ENCODE results near the gene RNF115. TPM values are rescaled to one million over a fixed set of nuclear protein-coding genes. Genes with fewer than 3 reads are reported as not detected.

Gene RNF115
- total RNA-seq, 1 experiment from 2014 or later: 9.5 TPM

DNA sequence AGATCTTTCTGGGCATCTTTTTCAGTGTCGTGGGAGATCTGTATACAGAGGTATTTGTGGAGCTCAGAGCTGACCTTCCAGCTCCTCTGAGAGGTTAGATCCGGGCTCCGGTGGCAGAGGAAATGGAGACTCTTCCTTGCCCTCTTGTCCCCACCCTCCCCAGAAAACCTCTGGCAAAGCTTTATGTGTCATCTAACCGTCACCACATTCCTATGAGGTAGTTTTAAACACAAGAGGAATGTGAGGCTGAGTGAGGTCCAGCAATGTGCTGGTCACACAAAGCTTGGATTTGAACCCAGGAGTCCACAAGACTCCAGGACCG lies 103.4 kb downstream of the RNF115 start:
- ATAC-seq: peak; percentile 65
- TF ChIP-seq FOSL1 (IDR thresholded peaks at IDR 0.05; ENCODE audit: low read depth) (peak; percentile 44; the same call in 1 of the 2 replicates), ZBTB33 (IDR thresholded peaks at IDR 0.05; ENCODE audit: extremely low read depth, insufficient replicate concordance, low read length) (no peak)
- H3K27ac ChIP-seq (ENCODE audit: low read depth, low read length): no peak overlapping the region
- H3K4me2 ChIP-seq (ENCODE audit: low read length): peak overlapping the region; percentile 90
- H3K9me2 ChIP-seq (ENCODE audit: insufficient read depth): no peaks in the 10 kb centered on the region
- peak; percentile 32 for DNase-seq (ENCODE audit: low read depth, low spot score)
- BruUV-seq (replicated peaks): no TSS peak
- H3K27me3 ChIP-seq (ENCODE audit: insufficient read depth, low read length): no peaks in the 10 kb centered on the region
- intact Hi-C loops (cut with micrococcal nuclease): loop anchor here (10.0 kb wide), 1 partner anchor 126 kb away; no protein-coding TSS in a partner anchor
- no peaks in the 10 kb centered on the region for H4K20me1 ChIP-seq (ENCODE audit: insufficient read depth)
- CTCF ChIA-PET: interaction anchor here (0.9 to 2.1 kb wide), 3 partner anchors 11 to 105 kb away, joined by 3 to 6 read pairs (median 6); no protein-coding TSS in a partner anchor
- peak overlapping the region; percentile 65 for H3K9ac ChIP-seq (ENCODE audit: low read length)
- POLR2A ChIA-PET: no interaction called here
- H3K9me3 ChIP-seq (ENCODE audit: control insufficient read depth in 1 of 2, insufficient read depth in 1 of 2, low read depth in 1 of 2, low read length in 2 of 2): no peaks in the 10 kb centered on the region
- RAD21 ChIA-PET (ENCODE audit: low non-redundant PET in 1 of 2, low total read pairs in 2 of 2, uncharacterized antibody in 2 of 2, unreplicated experiment in 2 of 2): no interaction called here
- H3K79me2 ChIP-seq (ENCODE audit: insufficient read depth, low read length): no peaks in the 10 kb centered on the region
- peaks cover 8 to 19% of the 10 kb centered on the region in 2 experiments for H3K4me1 ChIP-seq (ENCODE audit: control insufficient read depth in 1 of 2, insufficient read depth in 2 of 2, low read length in 2 of 2)
- H2AFZ ChIP-seq (ENCODE audit: low read depth, low read length, poor library complexity, severe bottlenecking): peak overlapping the region; percentile 2
- H3K36me3 ChIP-seq (ENCODE audit: control insufficient read depth in 1 of 2, insufficient read depth in 2 of 2, low read length in 2 of 2): no peaks in the 10 kb centered on the region
- peak overlapping the region; percentile 36 to 55 for H3K4me3 ChIP-seq (replicated peaks in 1 of 2; ENCODE audit: low read depth in 1 of 2, low read length in 2 of 2)

DNA sequence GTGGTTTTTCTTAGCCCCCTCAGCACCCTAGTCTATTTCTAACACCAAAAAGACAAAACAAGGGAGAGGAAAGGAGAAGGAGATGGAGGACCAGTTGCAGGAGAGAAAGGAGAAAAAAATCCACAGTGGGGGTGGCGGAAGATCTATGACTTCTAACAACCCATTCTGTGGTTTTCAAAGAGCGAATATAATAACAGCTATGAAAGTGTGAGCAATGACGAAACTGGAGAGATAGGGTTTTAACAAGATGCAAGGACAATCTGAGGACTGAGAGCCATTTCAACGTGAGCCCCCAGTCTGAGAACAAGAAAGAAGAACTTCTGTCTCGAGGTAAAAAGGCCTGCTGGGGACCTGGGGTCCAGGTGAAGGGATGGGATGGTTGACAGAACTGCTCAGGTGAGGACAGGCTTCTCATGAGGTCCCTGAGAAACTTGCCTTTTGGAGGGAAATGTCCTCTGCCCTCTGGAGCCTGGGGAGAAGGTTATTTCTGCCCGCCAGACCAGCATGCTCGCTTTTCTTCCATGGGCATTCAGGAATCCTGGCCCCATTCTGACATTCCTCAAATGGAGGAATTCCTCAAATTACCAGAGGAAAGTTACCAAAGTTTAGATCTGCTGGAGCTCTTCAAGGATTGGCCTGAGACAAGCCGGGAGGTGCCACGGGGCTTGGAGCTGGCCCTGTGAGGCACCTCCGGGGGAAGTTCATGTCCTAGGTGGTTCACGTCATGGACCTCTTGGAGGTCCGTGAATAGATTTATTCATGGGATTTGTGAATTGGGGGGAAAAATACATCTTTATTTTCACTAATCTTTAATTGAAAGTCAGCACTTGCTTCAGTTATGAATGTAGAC lies 104.4 kb downstream of the RNF115 start, which contains the start of gene CD160:
TSS of gene CD160 (plus strand) at position 270 of the 850 bp plus-strand sequence. CDS start 8,829 bp downstream, outside the sequence.
- Histone ChIP-seq H3K27ac (ENCODE audit: low read depth, low read length) (no peak within 1 kb of the TSS), H3K9me3 (ENCODE audit: control insufficient read depth in 1 of 2, insufficient read depth in 1 of 2, low read depth in 1 of 2, low read length in 2 of 2) (no peaks in the 10 kb centered on the region), H3K4me1 (ENCODE audit: control insufficient read depth in 1 of 2, insufficient read depth in 2 of 2, low read length in 2 of 2) (peaks cover 8 to 19% of the 10 kb centered on the region in 2 experiments), H3K9ac (ENCODE audit: low read length) (peak within 1 kb of the TSS; percentile 65), H3K36me3 (ENCODE audit: control insufficient read depth in 1 of 2, insufficient read depth in 2 of 2, low read length in 2 of 2) (no peaks in the 10 kb centered on the region), H3K27me3 (ENCODE audit: insufficient read depth, low read length) (no peaks in the 10 kb centered on the region), H4K20me1 (ENCODE audit: insufficient read depth) (no peaks in the 10 kb centered on the region), H3K9me2 (ENCODE audit: insufficient read depth) (no peaks in the 10 kb centered on the region), H3K4me3 (replicated peaks in 1 of 2; ENCODE audit: low read depth in 1 of 2, low read length in 2 of 2) (peak within 1 kb of the TSS in 1 of 2 experiments; percentile 55; a peak in 1 of 4 replicates), H3K79me2 (ENCODE audit: insufficient read depth, low read length) (no peaks in the 10 kb centered on the region), H3K4me2 (ENCODE audit: low read length) (peak within 1 kb of the TSS; percentile 90), H2AFZ (ENCODE audit: low read depth, low read length, poor library complexity, severe bottlenecking) (peak within 1 kb of the TSS; percentile 2)
- POLR2A ChIA-PET: no interaction called here
- RAD21 ChIA-PET (ENCODE audit: low non-redundant PET in 1 of 2, low total read pairs in 2 of 2, uncharacterized antibody in 2 of 2, unreplicated experiment in 2 of 2): no interaction called here
- CTCF ChIA-PET: interaction anchor here (2.1 kb wide), 1 partner anchor 106 kb away, joined by 6 read pairs; no protein-coding TSS in a partner anchor
- intact Hi-C loops (cut with micrococcal nuclease): loop anchor here (10.0 kb wide), 1 partner anchor 125 kb away; no protein-coding TSS in a partner anchor
- ATAC-seq (no peak), DNase-seq (ENCODE audit: low read depth, low spot score) (no peak)
- no TSS peak for BruUV-seq (replicated peaks)
- TF ChIP-seq ZFX (IDR thresholded peaks at IDR 0.05) (no peak), CBX3 (IDR thresholded peaks at IDR 0.05; ENCODE audit: low read depth) (no peak), CEBPB (IDR thresholded peaks at IDR 0.05; ENCODE audit: low read depth) (no peak), EGR1 (IDR thresholded peaks at IDR 0.05; ENCODE audit: low read depth) (no peak), JUND (IDR thresholded peaks at IDR 0.05) (no peak), EZH2phosphoT487 (IDR thresholded peaks at IDR 0.05; ENCODE audit: borderline replicate concordance) (no peak), POLR2AphosphoS5 (IDR thresholded peaks at IDR 0.05; ENCODE audit: low read depth, low read length) (no peak), YY1 (IDR thresholded peaks at IDR 0.05; ENCODE audit: extremely low read depth, insufficient replicate concordance, low read depth, low read length) (no peak), RAD21 (IDR thresholded peaks at IDR 0.05; ENCODE audit: low read depth) (no peak), ZNF274 (IDR thresholded peaks at IDR 0.05; ENCODE audit: low read depth, low read length) (no peak), TCF7L2 (IDR thresholded peaks at IDR 0.05; ENCODE audit: borderline replicate concordance, extremely low read depth, insufficient read depth, insufficient read length) (no peak), MAX (IDR thresholded peaks at IDR 0.05) (no peak), EZH2 (IDR thresholded peaks at IDR 0.05) (no peak)
- TF ChIP-seq, protein P1, sequence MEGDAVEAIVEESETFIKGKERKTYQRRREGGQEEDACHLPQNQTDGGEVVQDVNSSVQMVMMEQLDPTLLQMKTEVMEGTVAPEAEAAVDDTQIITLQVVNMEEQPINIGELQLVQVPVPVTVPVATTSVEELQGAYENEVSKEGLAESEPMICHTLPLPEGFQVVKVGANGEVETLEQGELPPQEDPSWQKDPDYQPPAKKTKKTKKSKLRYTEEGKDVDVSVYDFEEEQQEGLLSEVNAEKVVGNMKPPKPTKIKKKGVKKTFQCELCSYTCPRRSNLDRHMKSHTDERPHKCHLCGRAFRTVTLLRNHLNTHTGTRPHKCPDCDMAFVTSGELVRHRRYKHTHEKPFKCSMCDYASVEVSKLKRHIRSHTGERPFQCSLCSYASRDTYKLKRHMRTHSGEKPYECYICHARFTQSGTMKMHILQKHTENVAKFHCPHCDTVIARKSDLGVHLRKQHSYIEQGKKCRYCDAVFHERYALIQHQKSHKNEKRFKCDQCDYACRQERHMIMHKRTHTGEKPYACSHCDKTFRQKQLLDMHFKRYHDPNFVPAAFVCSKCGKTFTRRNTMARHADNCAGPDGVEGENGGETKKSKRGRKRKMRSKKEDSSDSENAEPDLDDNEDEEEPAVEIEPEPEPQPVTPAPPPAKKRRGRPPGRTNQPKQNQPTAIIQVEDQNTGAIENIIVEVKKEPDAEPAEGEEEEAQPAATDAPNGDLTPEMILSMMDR (IDR thresholded peaks at IDR 0.05 in 2 of 3, conservative IDR thresholded peaks at IDR 0.05 in 1 of 3; ENCODE audit: borderline replicate concordance in 1 of 3, insufficient read depth in 1 of 3, low read depth in 2 of 3, low read length in 2 of 3): no peak

All from HCT116 (cell line).